ENCODE data around the gene EFCAB12.
"Not testable (repeated sequence)": the region's sequence is repeated elsewhere in the genome, so short reads cannot be mapped to it uniquely, and the experiment has no call there.

EFCAB12 gene

GRCh38 chr3:129391583-129391982 lies 36.9 kb downstream of the EFCAB12 start:
- not testable (repeated sequence) for DNase-seq

- no peak for DNase-seq
Measured at GRCh38 chr3:129389572-129389937, 38.9 kb downstream of the EFCAB12 start.

- peak; percentile 62 to 70 for DNase-seq
Measured at GRCh38 chr3:129388791-129389571, 39.5 kb downstream of the EFCAB12 start.

DNA sequence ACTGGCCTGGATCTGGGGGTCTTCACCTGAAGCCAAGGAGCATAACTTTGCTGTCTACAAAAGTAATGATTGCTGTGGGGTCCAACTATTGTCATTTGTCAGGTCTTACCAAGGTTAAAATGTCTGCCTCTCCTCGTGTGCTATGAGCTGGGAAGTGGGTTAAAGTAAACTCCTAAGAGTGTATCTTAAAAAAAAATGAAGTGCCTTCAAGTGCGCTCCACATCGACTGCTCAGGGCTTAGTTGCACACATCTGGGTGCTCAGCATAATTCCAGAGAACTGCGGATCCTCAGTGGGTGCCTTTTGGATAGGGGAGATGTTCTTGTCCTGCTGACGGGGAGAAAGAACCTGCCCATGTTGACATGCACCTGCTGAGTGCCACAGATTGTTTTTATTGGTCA lies 40.9 kb downstream of the EFCAB12 start:
- DNase-seq: no peak

- DNase-seq: no peak
Measured at GRCh38 chr3:129386984-129387383, 41.5 kb downstream of the EFCAB12 start.

- not testable (repeated sequence) for DNase-seq
Measured at GRCh38 chr3:129385507-129385906, 42.9 kb downstream of the EFCAB12 start.

- no peak for DNase-seq
Measured at GRCh38 chr3:129384594-129385323, 43.7 kb downstream of the EFCAB12 start.

- DNase-seq: not testable (repeated sequence)
Measured at GRCh38 chr3:129384103-129384502, 44.3 kb downstream of the EFCAB12 start.

GRCh38 chr3:129383292-129383860 lies 45.1 kb downstream of the EFCAB12 start:
- DNase-seq: peak; percentile 28 to 65

DNA sequence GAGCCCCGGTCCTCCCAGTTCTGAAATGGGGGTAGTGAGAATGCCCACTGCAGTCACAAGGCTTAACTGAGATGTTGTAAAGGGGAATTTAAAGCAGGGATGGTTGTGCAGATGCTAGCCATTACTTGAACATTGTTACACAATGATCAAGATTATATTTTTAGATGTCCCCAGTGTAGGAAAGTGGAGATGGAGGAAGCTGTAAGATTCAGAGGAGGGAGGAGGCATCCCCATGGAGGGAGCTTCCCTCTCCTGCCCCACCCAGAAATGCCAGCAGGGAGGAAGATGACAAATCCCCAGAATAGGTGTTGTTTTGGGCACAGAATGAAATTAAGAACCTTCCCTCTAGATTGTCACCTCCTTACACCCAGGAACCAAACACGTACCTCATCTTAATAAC lies 46.1 kb downstream of the EFCAB12 start:
- DNase-seq: no peak

DNA sequence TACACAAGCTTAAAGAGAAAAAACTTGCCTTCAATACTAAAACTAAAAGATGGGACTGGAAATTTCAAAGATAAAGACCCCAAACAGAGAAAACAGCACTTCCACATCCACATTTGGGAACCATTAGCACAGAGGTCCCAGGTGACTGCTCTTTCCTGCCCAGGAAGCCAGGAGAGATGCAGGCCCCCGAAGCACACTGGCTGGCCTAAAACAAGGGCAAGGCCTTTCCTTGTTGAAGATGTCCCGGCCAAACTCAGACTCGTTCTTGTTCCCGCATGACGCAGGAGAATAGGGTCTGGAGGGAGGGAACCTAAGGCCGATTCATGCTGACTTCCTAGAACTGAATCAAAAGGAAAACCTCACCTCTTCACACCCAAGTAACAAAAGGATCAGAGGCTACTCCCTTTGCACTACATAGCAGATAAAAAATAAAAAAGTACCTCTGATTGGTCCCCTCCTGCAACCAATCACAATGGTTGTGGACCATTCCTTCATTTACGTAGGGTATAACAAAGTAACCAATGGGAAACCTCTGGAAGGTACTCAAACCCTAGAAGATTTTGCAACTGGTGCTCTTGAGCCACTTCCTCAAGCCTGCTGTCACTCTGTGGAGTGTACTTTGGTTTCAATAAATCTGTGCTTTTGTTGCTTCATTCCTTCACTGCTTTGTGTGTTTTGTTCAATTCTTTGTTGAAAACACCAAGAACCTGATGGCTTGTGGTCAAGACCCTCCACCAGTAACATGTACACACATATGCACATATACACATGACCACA lies 48.7 kb downstream of the EFCAB12 start:
- DNase-seq: no peak

GRCh38 chr3:129378949-129379348 lies 49.5 kb downstream of the EFCAB12 start:
- DNase-seq: no peak

- no peak for DNase-seq
Measured at GRCh38 chr3:129377615-129378014, 50.8 kb downstream of the EFCAB12 start.

DNA sequence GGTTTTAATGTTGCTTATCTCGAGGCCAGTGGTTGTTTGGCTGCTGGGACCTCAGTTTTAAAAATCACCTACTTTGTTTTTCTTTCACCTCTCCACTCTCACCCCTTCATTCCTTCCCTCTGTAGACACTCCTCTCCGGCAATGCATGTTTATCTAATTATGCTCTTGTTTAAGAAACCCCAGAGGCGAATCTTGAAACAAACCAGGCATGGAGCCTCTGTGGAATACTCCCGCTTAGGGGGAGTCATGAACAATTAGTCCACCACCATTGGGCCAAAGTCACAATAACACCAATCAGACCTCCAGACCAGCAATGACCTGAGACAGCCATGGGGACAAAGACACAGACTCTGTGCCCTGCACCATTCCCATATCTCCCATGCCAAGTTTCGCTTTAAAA lies 53.3 kb downstream of the EFCAB12 start:
- no peak for DNase-seq

DNA sequence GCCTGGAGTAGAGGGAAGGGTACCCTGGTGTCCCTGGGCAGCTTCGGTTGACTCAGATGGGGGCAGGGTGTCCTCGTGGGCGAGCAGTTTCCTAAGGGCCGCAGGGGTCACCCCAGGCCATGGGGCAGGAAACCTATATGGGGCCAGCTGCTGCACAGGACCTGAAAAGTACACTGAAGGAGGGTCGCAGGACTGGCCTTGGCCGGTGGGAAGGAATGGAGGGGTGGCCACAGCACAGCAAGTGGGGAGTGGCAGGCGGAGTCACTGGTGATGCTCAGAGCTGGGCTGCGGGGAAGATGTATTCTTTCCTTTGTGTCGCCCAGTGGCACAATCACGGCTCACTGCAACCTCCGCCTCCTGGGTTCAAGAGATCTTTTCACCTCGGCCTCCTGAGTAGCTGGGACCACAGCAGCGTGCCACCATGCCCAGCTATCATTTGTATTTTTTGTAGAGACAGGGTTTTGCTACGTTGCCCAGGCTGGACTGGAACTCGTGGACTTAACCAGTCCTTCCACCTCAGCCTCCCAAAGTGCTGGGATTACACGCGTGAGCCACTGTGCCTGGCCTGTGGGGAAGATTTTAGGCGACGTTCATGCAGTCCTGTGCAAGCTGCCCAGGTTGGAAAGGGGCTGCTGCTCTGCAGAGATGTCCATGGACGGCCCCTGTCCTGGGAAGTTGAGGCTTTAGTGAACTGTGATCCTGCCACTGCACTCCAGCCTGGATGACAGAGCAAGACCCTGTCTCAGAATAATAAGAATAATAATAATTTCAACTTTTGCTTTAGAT lies 57.2 kb downstream of the EFCAB12 start:
- no peak for DNase-seq

DNA sequence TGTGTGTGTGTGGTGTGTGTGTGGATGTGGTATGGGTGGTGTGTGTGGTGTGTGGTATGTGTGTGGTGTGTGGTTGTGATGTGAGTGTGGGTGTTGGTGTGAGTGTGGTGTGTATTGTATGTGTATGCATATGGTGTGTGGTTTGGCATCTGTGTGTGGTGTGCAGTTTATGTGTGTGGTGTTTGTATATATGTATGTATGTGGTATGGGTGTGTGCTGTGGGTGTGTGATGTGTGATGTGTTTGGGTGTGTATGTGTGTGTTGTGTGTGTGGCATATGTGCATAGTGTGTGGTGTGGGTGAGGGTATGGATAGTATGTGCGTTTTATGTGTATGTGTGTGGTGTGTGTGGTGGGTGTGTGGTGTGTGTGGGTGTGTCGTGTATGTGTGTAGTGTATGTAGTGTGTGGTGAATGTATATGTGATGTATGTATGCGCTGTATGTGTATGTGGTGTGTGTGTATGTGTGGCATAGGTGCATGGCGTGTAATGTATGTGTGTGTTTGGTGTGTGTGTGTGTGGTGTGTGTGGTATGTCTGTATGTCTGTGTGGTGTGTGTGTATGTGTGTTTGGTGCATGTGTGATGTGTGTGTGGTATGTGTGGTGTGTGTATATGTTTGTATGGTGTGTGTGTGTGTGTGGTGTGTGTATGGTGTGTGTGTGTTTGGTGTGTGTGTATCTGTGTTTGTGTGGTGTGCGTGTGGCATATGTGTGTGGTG lies 58.0 kb downstream of the EFCAB12 start:
- no peak for DNase-seq

DNA sequence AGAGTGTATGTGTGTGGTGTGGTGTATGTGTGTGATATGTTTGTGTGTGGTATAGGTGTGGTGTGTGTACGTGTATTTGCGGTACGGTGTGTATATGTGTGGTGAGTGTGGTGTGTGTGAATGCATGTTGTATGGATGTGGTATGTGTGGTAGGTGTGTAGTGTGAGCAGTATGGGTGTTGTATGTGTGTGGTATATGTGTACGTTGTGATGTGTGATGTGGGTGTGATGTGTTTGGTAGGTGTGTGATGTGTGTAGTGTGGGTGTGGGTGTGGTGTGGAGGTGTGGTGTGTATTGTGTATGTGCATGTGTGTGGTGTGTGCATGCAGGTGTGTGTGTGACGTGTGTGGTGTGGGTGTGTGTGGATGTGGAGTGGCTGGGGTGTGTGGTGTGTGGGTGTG lies 58.7 kb downstream of the EFCAB12 start:
- no peak for DNase-seq

DNA sequence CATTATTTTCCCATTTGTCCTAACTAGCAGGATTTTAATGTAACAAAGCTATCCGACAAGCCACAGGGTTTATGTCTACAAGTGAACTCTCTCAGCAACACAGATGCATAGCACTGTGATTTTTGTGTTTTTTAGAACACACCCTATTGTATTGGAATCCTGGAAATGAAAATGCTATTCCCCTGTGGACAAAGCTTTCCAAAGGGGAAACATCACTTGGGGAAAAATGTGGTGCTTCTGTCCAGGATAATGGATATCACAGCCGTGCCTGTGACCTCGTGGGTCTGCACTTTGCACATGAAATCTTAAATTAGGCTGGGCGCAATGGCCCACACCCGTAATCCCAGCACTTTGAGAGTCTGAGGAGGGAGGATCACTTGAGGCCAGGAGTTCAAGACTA lies 60.6 kb downstream of the EFCAB12 start:
- DNase-seq: no peak

DNA sequence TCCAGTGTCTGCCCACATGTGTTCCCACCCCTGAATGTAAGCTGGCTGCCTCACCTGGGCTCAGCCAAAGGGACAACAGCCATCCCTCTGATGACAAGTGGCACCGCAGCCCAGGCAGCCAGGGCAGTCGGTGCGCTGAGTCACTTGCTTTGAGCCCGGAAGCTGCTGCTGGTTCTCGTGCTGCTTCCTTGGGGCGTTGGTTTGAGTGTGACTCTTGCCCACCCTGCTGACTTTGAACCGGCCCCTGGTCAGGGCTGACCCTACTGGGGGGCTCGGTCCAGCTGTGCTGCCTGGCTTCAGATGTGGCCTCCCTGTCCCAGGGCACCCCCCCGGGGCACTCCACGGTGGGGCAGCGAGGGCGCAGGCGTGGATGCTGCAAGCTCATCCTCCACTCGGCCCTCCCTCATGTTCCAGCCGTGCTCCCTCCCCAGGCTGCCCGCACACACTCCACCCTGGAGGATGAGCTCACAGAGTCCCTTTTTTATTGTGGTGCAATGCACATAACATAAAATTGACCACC lies 62.1 kb downstream of the EFCAB12 start:
- DNase-seq: no peak

GRCh38 chr3:129365296-129366136 lies 62.9 kb downstream of the EFCAB12 start:
- no peak for DNase-seq

DNA sequence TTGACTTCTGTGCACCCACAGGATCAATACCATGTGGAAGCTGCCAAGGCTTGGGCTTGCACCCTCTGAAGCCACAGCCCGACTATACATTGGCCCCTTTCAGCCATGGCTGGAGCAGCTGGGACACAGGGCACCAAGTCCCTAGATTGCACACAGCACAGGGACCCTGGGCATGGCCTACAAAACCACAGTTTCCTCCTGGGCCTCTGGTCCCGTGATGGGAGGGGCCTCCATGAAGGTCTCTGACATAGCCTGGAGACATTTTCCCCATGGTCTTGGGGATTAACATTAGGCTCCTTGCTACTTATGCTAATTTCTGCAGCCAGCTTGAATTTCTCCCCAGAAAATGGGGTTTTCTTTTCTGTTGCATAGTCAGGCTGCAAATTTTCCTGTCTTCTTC lies 63.6 kb downstream of the EFCAB12 start:
- DNase-seq: not testable (repeated sequence)
